Heart left ventricle (tissue), 13 donors: Measurements from ENCODE around the gene SNRPD3.

ENCODE experiments used
- POLR2A ChIP-seq, 2 donors: fragments of 450-650 bp; IDR thresholded peaks; one replicate each; pipeline ENCODE4 v1.6.1; 2017; ENCODE audit warnings: antibody characterized with exemption in 2 of 2, mild to moderate bottlenecking in 2 of 2, moderate library complexity in 2 of 2
- TF ChIP-seq, protein P1 (sequence below), 12 donors: fragments of 200-600 bp; sonication (generic) in 4 of 12; IDR thresholded peaks; one replicate each; pipeline versions ENCODE4 v1.5.0 to v1.8.0; 2018 to 2022; ENCODE audit warnings: antibody characterized with exemption in 12 of 12, mild to moderate bottlenecking in 5 of 12
- donor health status: ischemic (EF 13 %, LVEDD 7.1; RV severe dilation, severe dysfunction).
- donor health status: DM: no; HTN: yes; CAD: no.
- donor health status: DM: no; HTN: no; CAD: no.
- donor health status: ischemic (EF 25% LVEDD 6.9; RV normal size, moderate dysfunction).
- donor health status: ischemic (EF 25% LVEDD 5.7; RV mildly dilated, moderate dysfunction).
- donor health status: ischemic (EF 35%, LVEDD 5.7; RV mildly dilated, moderate dysfunction).
- donor health status: nonischemic (EF 11% LVEDD 7.7; RV severe dilation, severe dysfunction).
- donor health status: DM: yes; HTN: yes; CAD: no.
- donor health status: PGD.
- donor health status: ischemic (EF 29% LVEDD 5.4; RV normal size, mild dysfunction).
- donor health status: nonischemic (EF 23%, LVEDD 6.1; RV moderate dilation, normal function).

DNA sequence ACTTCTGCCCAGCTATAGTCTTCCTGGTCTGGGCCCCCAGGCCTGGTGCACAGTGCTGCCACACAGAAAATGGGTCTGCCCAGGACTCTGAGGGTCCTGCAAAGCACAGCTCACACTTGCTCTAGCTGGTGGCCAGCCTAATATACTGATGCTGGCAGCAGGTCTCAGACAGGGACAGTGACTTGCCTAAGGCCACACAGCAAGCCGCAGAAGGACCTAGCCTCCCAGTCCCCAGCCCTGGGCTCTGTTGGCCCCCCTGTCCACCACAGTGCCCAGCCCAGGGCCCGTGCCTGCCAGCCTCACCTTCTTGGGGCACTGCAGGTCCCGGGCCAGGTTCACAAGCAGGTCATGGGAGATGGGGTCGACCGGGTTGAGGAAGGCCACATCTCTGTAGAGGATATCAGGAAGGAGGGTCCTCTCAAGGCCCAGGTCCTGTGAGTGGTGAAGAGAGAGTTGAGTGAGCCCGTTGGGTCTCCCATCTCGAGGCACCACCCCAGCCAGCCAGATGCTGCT, 33.8 kb downstream of the SNRPD3 start:
- TF ChIP-seq, protein P1, sequence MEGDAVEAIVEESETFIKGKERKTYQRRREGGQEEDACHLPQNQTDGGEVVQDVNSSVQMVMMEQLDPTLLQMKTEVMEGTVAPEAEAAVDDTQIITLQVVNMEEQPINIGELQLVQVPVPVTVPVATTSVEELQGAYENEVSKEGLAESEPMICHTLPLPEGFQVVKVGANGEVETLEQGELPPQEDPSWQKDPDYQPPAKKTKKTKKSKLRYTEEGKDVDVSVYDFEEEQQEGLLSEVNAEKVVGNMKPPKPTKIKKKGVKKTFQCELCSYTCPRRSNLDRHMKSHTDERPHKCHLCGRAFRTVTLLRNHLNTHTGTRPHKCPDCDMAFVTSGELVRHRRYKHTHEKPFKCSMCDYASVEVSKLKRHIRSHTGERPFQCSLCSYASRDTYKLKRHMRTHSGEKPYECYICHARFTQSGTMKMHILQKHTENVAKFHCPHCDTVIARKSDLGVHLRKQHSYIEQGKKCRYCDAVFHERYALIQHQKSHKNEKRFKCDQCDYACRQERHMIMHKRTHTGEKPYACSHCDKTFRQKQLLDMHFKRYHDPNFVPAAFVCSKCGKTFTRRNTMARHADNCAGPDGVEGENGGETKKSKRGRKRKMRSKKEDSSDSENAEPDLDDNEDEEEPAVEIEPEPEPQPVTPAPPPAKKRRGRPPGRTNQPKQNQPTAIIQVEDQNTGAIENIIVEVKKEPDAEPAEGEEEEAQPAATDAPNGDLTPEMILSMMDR (IDR thresholded peaks at IDR 0.05) = no peak
- TF ChIP-seq POLR2A (IDR thresholded peaks at IDR 0.05) = no peak
